HUES6 (cell line): ENCODE measurements around the gene SLC66A1.

Source experiments
- H3K27ac ChIP-seq: 2 replicates; pipeline ENCODE4 v1.7.0; 2013; ENCODE audit warnings: low read depth, mild to moderate bottlenecking, low read length, inconsistent platforms
- H3K27me3 ChIP-seq: 2 replicates; pipeline ENCODE4 v1.6.1; 2013; ENCODE audit warnings: low read length; ENCODE audit not compliant: control insufficient read depth, insufficient read depth
- H3K36me3 ChIP-seq: 2 replicates; pipeline ENCODE4 v1.6.1; 2013; ENCODE audit warnings: low read length; ENCODE audit not compliant: control insufficient read depth, insufficient read depth
- H3K4me1 ChIP-seq: 2 replicates; pipeline ENCODE4 v1.6.1; 2013; ENCODE audit warnings: low read length; ENCODE audit not compliant: control insufficient read depth, insufficient read depth
- H3K4me3 ChIP-seq: 2 replicates; pipeline ENCODE4 v1.5.1; 2013; ENCODE audit warnings: low read depth, low read length
- H3K9ac ChIP-seq: one replicate; pipeline ENCODE4 v1.6.1; 2013; ENCODE audit warnings: mild to moderate bottlenecking, low read length
- H3K9me3 ChIP-seq: 2 replicates; pipeline ENCODE4 v1.6.1; 2013; ENCODE audit warnings: low read depth, low read length; ENCODE audit not compliant: control insufficient read depth, insufficient read depth

Gene SLC66A1

DNA sequence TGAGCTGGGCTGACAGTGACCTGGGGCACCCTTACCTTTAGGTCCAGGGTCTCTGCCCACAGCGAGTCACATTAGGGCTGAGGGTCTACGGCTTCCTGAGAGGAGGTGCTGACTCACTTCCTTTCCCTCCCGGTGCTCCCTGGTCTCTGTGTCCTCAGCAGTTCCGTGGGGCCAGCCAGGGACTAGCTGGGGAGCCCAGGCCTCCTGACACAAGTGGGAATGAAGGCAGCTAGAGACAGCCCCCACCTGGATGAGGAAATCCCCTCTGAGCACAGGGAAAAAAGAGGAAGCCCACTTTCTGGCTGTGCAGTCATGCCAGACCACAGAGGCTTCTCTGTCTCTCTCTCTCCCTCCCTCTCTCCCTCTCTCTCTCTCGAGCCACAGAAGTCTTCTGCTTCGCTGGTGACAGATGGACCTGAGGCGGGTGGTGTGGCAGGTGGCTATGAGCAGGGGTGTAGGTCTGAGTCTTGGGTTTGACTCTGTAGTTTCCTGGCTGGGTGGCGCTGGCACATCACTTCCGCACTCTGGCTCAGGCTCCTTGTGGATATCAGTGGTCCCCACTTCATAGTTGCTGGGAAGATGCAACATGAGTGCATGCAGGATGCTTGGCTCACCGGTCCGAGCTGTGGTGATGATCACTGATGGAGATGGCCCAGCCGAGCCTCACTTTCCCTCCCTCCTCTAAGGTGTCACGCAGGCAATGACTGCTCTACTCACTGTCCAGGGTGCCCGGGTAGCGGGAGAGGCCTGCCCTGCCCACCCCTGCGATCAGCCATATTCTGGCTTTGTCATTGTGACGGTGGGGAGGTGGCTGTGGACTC, 3.5 kb downstream of the SLC66A1 start:
- Histone ChIP-seq H3K36me3 (peaks cover 17% of the 10 kb centered on the region), H3K27ac (no peak overlapping the region), H3K4me3 (no peak overlapping the region), H3K27me3 (no peaks in the 10 kb centered on the region), H3K4me1 (peaks cover 16% of the 10 kb centered on the region), H3K9ac (no peak overlapping the region), H3K9me3 (no peaks in the 10 kb centered on the region)

- H3K9ac ChIP-seq = no peak overlapping the region
- peaks cover 11% of the 10 kb centered on the region for H3K4me1 ChIP-seq
- no peak overlapping the region for H3K27ac ChIP-seq
- peaks cover 24% of the 10 kb centered on the region for H3K36me3 ChIP-seq
- no peaks in the 10 kb centered on the region for H3K27me3 ChIP-seq
- no peaks in the 10 kb centered on the region for H3K9me3 ChIP-seq
- H3K4me3 ChIP-seq = no peak overlapping the region
Observed at GRCh38 chr1:19317126-19317910, 5.2 kb downstream of the SLC66A1 start.

DNA sequence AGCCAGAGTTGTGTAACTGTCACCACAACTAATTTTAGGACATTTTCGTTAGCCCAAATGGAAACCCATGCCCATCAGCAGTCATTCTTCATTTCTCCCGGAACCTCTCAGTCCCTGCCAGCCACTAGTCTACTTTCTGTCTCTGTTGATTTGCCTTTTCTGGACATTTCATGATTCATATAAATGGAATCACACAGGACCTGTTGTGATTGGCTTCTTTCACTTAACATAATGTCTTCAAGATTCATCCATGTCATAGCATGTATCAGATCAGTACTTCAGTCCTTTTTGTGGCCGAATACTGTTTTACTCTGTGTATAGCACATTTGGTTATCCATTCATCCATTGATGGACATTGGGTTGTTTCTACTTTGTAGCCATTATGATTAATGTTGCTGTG, 7.1 kb downstream of the SLC66A1 start:
- Histone ChIP-seq H3K36me3 (peaks cover 34% of the 10 kb centered on the region), H3K27me3 (no peaks in the 10 kb centered on the region), H3K9ac (no peak overlapping the region), H3K4me1 (peaks cover 4% of the 10 kb centered on the region; the same call in 1 of the 2 replicates), H3K9me3 (no peaks in the 10 kb centered on the region), H3K4me3 (no peak overlapping the region), H3K27ac (no peak overlapping the region)

DNA sequence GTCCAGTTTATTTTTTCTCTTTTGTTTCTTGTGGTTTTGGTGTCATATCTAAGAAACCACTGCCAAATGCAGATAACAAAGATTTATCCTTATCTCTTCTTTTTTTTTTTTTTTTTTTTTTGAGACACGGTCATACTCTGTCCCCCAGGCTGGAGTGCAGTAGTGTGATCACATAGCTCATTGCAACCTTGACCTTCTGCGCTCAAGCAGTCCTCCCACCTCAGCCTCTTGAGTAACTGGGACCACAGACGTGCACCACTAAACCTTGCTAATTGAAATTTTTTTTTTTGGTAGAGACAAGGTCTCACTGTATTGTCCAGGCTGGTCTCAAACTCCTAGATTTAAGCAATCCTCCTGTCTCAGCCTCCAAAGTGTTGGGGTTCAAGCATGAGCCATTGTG, 8.9 kb downstream of the SLC66A1 start:
- Histone ChIP-seq H3K4me3 (no peak overlapping the region), H3K9me3 (no peaks in the 10 kb centered on the region), H3K27me3 (no peaks in the 10 kb centered on the region), H3K9ac (no peak overlapping the region), H3K4me1 (no peaks in the 10 kb centered on the region), H3K27ac (no peak overlapping the region), H3K36me3 (peaks cover 52% of the 10 kb centered on the region)

- peaks cover 65% of the 10 kb centered on the region for H3K36me3 ChIP-seq
- no peaks in the 10 kb centered on the region for H3K4me1 ChIP-seq
- H3K4me3 ChIP-seq = no peak overlapping the region
- no peak overlapping the region for H3K27ac ChIP-seq
- H3K27me3 ChIP-seq = no peaks in the 10 kb centered on the region
- no peaks in the 10 kb centered on the region for H3K9me3 ChIP-seq
- no peak overlapping the region for H3K9ac ChIP-seq
Observed at GRCh38 chr1:19322481-19322880, 10.4 kb downstream of the SLC66A1 start.

- no peaks in the 10 kb centered on the region for H3K9me3 ChIP-seq
- H3K27me3 ChIP-seq = no peaks in the 10 kb centered on the region
- no peak overlapping the region for H3K9ac ChIP-seq
- H3K36me3 ChIP-seq = peaks cover 67% of the 10 kb centered on the region
- H3K4me1 ChIP-seq = no peaks in the 10 kb centered on the region
- no peak overlapping the region for H3K27ac ChIP-seq
- no peak overlapping the region for H3K4me3 ChIP-seq
Observed at GRCh38 chr1:19323987-19324664, 12.0 kb downstream of the SLC66A1 start.

GRCh38 chr1:19324665-19324990, 12.5 kb downstream of the SLC66A1 start:
- peaks cover 65% of the 10 kb centered on the region for H3K36me3 ChIP-seq
- no peak overlapping the region for H3K4me3 ChIP-seq
- no peaks in the 10 kb centered on the region for H3K9me3 ChIP-seq
- no peak overlapping the region for H3K9ac ChIP-seq
- no peak overlapping the region for H3K27ac ChIP-seq
- no peaks in the 10 kb centered on the region for H3K27me3 ChIP-seq
- H3K4me1 ChIP-seq = no peaks in the 10 kb centered on the region

- Histone ChIP-seq H3K4me3 (no peak overlapping the region), H3K9ac (no peak overlapping the region), H3K27me3 (no peaks in the 10 kb centered on the region), H3K9me3 (no peaks in the 10 kb centered on the region), H3K36me3 (peaks cover 65% of the 10 kb centered on the region), H3K4me1 (no peaks in the 10 kb centered on the region), H3K27ac (no peak overlapping the region)
Observed at GRCh38 chr1:19325368-19325957, 13.3 kb downstream of the SLC66A1 start.

- Histone ChIP-seq H3K4me3 (no peak overlapping the region), H3K36me3 (peaks cover 65% of the 10 kb centered on the region)
Observed at GRCh38 chr1:19325958-19326747, 14.0 kb downstream of the SLC66A1 start.

DNA sequence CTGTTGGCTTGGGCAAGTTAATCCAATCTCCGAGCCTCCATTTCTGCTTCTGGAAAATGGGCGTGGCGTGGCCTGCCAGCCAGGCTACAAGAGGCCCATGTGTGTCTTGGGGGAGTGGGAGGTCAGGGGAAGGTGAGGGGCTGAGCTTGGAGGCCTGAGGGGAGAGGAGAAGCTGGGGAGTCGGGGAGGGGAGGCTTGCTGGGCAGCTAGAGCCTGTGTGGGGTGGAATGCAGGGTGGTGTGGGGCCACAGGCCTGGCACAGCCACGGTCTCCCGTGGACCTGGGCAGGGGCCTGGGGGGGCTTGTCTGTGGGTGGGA, 14.6 kb downstream of the SLC66A1 start:
- Histone ChIP-seq H3K4me1 (no peaks in the 10 kb centered on the region), H3K27ac (no peak overlapping the region), H3K9ac (no peak overlapping the region), H3K27me3 (no peaks in the 10 kb centered on the region), H3K9me3 (no peaks in the 10 kb centered on the region), H3K4me3 (no peak overlapping the region), H3K36me3 (peaks cover 63% of the 10 kb centered on the region)

More at GRCh38 chr1:19325958-19326747, 14.0 kb downstream of the SLC66A1 start:
- Histone ChIP-seq H3K27ac (no peak overlapping the region), H3K9me3 (no peaks in the 10 kb centered on the region), H3K4me1 (no peaks in the 10 kb centered on the region), H3K27me3 (no peaks in the 10 kb centered on the region), H3K9ac (no peak overlapping the region)
